Hepatocyte (in vitro differentiated cells): ENCODE data around the gene AKAP1. TPM values are rescaled to one million over a fixed set of nuclear protein-coding genes. Genes with fewer than 3 reads are reported as not detected.

Source experiments
- DNase-seq: peaks from one replicate; pipeline ENCODE4 v3.0.0-alpha.2; 2016; ENCODE audit warnings: low spot score
- H2AFZ ChIP-seq: fragments of 200-600 bp; sonication (generic); 2 replicates; pipeline ENCODE4 v1.6.0; 2016; ENCODE audit warnings: antibody characterized with exemption, mild to moderate bottlenecking
- H3K27ac ChIP-seq: fragments of 200-600 bp; sonication (generic); 2 replicates; pipeline ENCODE4 v1.5.1; 2016; ENCODE audit warnings: mild to moderate bottlenecking
- H3K27me3 ChIP-seq: fragments of 200-600 bp; sonication (generic); 2 replicates; pipeline ENCODE4 v1.6.1; 2016
- H3K36me3 ChIP-seq: fragments of 200-600 bp; sonication (generic); replicated peaks from 2 replicates; pipeline ENCODE4 v1.5.1; 2016; ENCODE audit warnings: low read depth; ENCODE audit not compliant: insufficient read depth
- H3K4me1 ChIP-seq: fragments of 200-600 bp; sonication (generic); 2 replicates; pipeline ENCODE4 v1.5.1; 2016; ENCODE audit warnings: mild to moderate bottlenecking, moderate library complexity; ENCODE audit not compliant: insufficient read depth
- H3K4me2 ChIP-seq: fragments of 200-600 bp; sonication (generic); 2 replicates; pipeline ENCODE4 v1.6.0; 2016
- H3K4me3 ChIP-seq: fragments of 200-600 bp; sonication (generic); 2 replicates; pipeline ENCODE4 v1.5.1; 2016; ENCODE audit warnings: mild to moderate bottlenecking
- H3K79me2 ChIP-seq: fragments of 200-600 bp; sonication (generic); 2 replicates; pipeline ENCODE4 v1.6.0; 2017; ENCODE audit warnings: mild to moderate bottlenecking
- H3K9me2 ChIP-seq: fragments of 200-600 bp; sonication (generic); replicated peaks from 2 replicates; pipeline ENCODE4 v1.6.0; 2017; ENCODE audit warnings: mild to moderate bottlenecking; ENCODE audit not compliant: insufficient read depth
- H3K9me3 ChIP-seq: fragments of 200-600 bp; sonication (generic); 2 replicates; pipeline ENCODE4 v1.5.1; 2016; ENCODE audit warnings: low read depth, mild to moderate bottlenecking
- H4K20me1 ChIP-seq: fragments of 200-600 bp; sonication (generic); 2 replicates; pipeline ENCODE4 v1.6.0; 2016; ENCODE audit warnings: mild to moderate bottlenecking; ENCODE audit not compliant: insufficient read depth, poor library complexity, severe bottlenecking
- CTCF ChIP-seq: fragments of 200-600 bp; sonication (generic); IDR thresholded peaks from 2 replicates; pipeline ENCODE4 v1.5.1; 2016; ENCODE audit warnings: antibody characterized with exemption, mild to moderate bottlenecking; ENCODE audit not compliant: poor library complexity
- EZH2 ChIP-seq: fragments of 200-600 bp; sonication (generic); IDR thresholded peaks from 2 replicates; pipeline ENCODE4 v1.6.1; 2016; ENCODE audit warnings: antibody characterized with exemption, mild to moderate bottlenecking, borderline replicate concordance
- EZH2phosphoT487 ChIP-seq: fragments of 200-600 bp; sonication (generic); IDR thresholded peaks from one replicate; pipeline ENCODE4 v1.6.1; 2018; ENCODE audit warnings: antibody characterized with exemption, mild to moderate bottlenecking, low read depth, moderate library complexity; ENCODE audit not compliant: unreplicated experiment, severe bottlenecking
- WGBS: methylation state at CpG from one replicate; pipeline ENCODE4 v1.1.6; 2016; ENCODE audit warnings: low lambda C conversion rate; ENCODE audit errors: missing lambda C conversion rate; 5-methylcytosine and 5-hydroxymethylcytosine counted together
- polyA plus RNA-seq: library from polyadenylated mRNA; unstranded; fragments of >200 nt; fragmentation: Nextera tagmentation; extraction: Ambion mirVana; gene quantifications from 2 replicates; pipeline ENCODE4 v1.2.1, GENCODE V29; 2016
- total RNA-seq: library from RNA; depleted of rRNA; stranded (reverse); fragments of >200 nt; gene quantifications from 2 replicates; pipeline ENCODE4 v1.2.3, GENCODE V29; 2014

Gene AKAP1
- total and polyA plus RNA-seq, 2 experiments from 2014 or later: 33.0 to 46.7 TPM

GRCh38 chr17:57143919-57144318, 58.9 kb downstream of the AKAP1 start:
- no peak overlapping the region for H3K27ac ChIP-seq
- no peaks in the 10 kb centered on the region for H3K27me3 ChIP-seq

GRCh38 chr17:57144567-57144966, 59.5 kb downstream of the AKAP1 start:
- no peak overlapping the region for H3K4me3 ChIP-seq
- H2AFZ ChIP-seq: no peak overlapping the region
- no peak overlapping the region for H3K4me2 ChIP-seq
- no peaks in the 10 kb centered on the region for H3K4me1 ChIP-seq
- H4K20me1 ChIP-seq: no peaks in the 10 kb centered on the region
- TF ChIP-seq EZH2 (no peak), EZH2phosphoT487 (no peak), CTCF (no peak)
- no peaks in the 10 kb centered on the region for H3K9me3 ChIP-seq
- no peaks in the 10 kb centered on the region for H3K36me3 ChIP-seq
- H3K27me3 ChIP-seq: no peaks in the 10 kb centered on the region
- no peaks in the 10 kb centered on the region for H3K79me2 ChIP-seq
- no peaks in the 10 kb centered on the region for H3K9me2 ChIP-seq
- H3K27ac ChIP-seq: no peak overlapping the region
- whole genome bisulfite sequencing: 74% methylated on average over 7 of the region's 7 CpGs
- no peak for DNase-seq

More at GRCh38 chr17:57143919-57144318, 58.9 kb downstream of the AKAP1 start:
- 89% methylated on average over 5 of the region's 5 CpGs for WGBS
- Histone ChIP-seq H3K36me3 (no peaks in the 10 kb centered on the region), H3K4me3 (no peak overlapping the region), H2AFZ (no peak overlapping the region), H3K4me1 (no peaks in the 10 kb centered on the region), H3K9me2 (no peaks in the 10 kb centered on the region), H3K9me3 (no peaks in the 10 kb centered on the region), H4K20me1 (no peaks in the 10 kb centered on the region), H3K4me2 (no peak overlapping the region), H3K79me2 (no peaks in the 10 kb centered on the region)
- TF ChIP-seq EZH2phosphoT487 (no peak), EZH2 (no peak), CTCF (no peak)
- no peak for DNase-seq

GRCh38 chr17:57145347-57145746, 60.3 kb downstream of the AKAP1 start:
- no peak overlapping the region for H2AFZ ChIP-seq
- WGBS: 92% methylated on average over 5 of the region's 5 CpGs

More at GRCh38 chr17:57145347-57145746, 60.3 kb downstream of the AKAP1 start:
- H3K4me1 ChIP-seq: no peaks in the 10 kb centered on the region
- no peak overlapping the region for H3K4me2 ChIP-seq
- H3K27ac ChIP-seq: no peak overlapping the region
- H3K9me3 ChIP-seq: no peaks in the 10 kb centered on the region
- H3K4me3 ChIP-seq: no peak overlapping the region
- no peaks in the 10 kb centered on the region for H4K20me1 ChIP-seq
- H3K36me3 ChIP-seq: no peaks in the 10 kb centered on the region
- no peaks in the 10 kb centered on the region for H3K27me3 ChIP-seq
- no peak for TF ChIP-seq EZH2
- TF ChIP-seq CTCF: no peak
- TF ChIP-seq EZH2phosphoT487: no peak
- no peak for DNase-seq
- no peaks in the 10 kb centered on the region for H3K79me2 ChIP-seq
- no peaks in the 10 kb centered on the region for H3K9me2 ChIP-seq
